NCI-H748 (cell line): ENCODE measurements around the gene ATAT1.
"Not testable (repeated sequence)": the region's sequence is repeated elsewhere in the genome, so short reads cannot be mapped to it uniquely, and the experiment has no call there.

Source experiments
- DNase-seq: peaks from one replicate; lab custom pipeline; 2025; ENCODE audit not compliant: unreplicated experiment; lab: John Stamatoyannopoulos, UW

The ATAT1 gene

DNA sequence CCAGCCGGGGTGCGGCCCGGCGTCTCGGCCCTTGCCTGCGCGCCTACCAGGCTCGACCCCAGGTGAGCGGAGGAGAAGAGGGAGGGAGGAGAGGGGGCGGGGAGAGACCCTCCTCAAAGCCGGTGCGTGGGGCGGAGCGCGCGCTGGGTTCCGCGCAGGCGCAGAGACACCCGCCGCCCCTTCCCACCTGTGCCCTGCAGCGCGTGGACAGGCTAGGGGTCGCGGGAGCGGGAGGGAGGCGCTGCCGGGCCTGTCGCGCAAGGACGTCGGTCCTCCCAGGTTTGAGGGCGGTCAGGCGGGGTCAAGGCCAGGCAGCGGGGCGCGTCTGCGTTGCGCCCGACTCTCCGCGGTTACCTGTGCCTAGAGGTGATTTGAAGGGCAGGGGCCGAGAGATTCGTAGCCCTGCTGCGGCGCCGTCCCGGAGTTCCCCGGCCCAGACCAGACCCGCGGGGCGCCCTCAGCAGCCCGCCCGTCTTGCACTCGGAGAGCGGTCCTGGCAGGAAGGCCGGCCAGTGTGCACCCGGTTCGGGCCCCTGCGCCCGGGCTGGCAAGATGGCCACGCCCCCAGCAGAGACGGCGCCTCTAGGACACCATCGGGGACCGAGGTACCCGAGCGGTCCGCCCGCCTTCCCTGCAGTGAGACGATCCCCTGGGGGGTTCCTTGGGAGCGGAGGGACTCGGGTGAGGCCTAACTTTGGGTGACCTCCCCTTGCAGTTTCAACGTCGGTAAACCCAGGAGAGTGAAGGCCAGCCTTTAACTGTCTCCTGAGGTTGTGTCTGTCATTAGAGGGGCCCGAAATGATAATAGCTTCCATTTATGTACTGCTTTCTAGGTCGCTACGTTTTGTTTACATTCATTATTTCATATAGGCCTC, 20.8 kb downstream of the ATAT1 start:
- peak; percentile 95 for DNase-seq

DNA sequence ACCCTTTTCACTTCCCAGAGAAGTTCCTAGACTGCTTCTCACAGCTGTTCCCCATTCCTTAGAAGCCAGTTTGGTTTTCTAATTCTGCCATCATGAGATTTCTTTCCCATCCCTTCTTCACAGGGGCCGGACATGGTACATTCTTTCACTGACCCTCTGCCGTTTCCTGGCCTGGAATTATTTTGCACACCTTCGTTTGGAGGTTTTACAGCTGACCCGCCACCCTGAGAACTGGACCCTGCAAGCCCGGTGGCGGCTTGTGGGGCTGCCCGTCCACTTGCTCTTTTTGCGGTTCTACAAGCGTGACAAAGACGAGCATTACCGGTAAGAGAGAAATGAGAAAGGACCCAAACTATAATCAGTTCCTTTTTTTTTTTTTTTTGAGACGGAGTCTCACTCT, 24.5 kb downstream of the ATAT1 start:
- DNase-seq, result no peak

DNA sequence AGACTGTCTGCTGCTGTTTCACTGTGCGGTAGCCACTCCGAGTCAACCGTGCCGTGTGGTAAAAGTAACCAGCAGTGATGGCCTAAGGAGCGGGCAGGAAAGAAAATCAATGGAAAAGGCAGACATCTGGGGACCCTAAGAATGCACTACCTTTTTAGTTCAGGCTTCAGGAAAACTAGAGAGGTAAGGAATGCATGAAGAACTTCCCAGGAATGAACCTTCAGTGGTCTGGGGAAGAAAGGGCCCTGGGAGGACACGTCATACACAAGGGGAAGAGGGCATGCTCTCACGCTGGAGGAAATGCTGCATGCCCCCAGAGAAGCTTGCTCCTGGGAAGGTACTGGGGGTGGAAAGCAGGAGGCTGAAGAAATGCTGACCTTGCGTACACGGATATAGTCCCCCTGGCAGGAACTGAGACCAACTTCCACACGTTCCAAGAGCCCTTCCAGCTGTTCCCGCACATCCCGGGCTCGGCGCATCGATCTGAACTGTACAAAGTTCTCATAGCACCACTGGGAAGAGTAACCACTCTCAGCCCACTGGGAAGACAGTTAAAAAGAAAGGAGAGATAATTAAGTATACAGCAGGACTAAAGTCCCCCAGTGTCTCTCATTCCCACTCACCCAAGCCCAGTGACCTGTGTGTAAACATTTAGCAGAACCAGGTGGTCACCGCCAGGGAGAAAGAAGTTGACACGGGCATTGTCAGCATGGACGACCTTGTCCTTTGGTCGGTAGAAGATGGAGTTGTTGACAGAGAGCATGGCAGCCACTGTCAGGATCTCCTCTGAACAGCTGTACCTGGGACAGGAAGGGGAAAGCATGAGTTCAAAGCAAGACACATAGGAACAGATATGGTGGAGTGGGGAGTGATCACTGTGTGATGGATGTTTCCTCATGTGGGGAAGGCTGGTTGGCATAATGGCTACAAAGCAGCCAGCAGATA, 28.4 kb downstream of the ATAT1 start:
- DNase-seq, result no peak

DNA sequence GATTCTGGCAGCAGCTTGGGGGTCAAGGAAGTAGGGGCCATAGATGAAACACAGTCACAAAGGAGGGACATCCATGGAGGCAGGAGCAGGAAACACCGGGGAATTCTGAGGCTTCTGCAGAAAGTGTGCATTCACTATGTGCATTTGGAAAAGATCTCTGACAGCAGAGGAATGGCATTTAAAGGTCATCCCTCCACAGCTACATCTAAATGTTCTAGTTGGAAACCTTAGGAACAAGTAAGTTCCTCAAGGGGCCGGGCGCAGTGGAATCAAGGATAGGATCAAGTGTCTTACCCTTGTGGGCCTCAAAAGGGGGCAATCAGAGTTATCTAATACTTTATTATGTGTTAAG, 29.0 kb downstream of the ATAT1 start:
- DNase-seq, result no peak

DNA sequence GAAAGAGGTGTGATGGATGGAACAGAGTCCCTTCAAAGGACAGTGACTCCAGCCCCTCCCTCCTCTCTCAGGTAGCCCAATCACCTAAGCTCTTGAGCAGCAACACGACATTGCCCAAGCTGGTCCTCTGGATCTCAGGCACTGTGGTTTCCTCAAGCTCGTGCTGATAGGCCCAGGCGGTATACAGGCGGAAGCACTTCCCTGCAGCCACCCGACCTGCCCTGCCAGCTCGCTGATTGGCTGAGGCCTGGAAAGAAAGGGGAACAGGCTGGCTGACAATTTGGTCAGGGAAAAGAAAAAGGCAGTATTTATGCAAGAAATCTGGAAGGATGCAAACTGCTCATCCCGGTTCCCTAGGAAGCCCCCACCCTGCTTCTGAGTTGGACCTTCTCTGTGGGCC, 29.8 kb downstream of the ATAT1 start:
- no peak for DNase-seq

DNA sequence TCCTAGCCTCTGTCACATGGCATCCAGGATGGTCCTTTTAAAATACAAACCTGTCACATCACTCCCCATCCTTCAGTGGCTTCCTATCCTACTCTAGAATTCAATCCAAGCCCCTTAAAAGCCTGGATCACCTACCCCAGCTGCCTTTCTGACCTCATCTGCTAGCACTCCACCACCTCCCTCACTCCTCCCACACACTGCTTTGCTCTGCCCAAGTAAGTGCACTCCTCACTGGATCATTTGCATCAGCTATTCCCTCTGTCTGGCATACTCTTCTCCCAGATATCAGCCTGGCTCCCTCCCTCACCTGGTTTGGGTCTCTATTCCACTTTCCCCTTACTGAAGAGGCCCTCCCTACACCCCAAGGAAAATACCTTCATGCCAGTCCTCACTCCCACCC, 30.8 kb downstream of the ATAT1 start:
- no peak for DNase-seq

DNA sequence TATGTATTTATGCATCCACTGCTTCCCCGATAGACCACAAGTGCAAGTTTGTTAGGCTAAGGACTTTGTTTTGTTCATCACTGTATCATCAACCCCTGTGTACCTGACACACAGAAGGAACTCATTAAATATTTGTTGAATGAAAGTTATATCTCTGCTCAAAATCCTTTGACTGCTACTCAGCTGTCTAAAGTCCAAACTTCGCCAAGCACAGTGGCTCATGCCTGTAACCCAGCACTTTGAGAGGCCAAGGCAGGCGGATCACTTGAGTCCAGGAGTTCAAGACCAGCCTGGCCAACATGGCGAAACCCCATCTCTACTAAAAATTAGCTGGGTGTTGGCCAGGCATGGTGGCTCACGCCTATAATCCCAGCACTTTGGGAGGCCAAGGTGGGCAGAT, 31.2 kb downstream of the ATAT1 start:
- DNase-seq, result not testable (repeated sequence)

DNA sequence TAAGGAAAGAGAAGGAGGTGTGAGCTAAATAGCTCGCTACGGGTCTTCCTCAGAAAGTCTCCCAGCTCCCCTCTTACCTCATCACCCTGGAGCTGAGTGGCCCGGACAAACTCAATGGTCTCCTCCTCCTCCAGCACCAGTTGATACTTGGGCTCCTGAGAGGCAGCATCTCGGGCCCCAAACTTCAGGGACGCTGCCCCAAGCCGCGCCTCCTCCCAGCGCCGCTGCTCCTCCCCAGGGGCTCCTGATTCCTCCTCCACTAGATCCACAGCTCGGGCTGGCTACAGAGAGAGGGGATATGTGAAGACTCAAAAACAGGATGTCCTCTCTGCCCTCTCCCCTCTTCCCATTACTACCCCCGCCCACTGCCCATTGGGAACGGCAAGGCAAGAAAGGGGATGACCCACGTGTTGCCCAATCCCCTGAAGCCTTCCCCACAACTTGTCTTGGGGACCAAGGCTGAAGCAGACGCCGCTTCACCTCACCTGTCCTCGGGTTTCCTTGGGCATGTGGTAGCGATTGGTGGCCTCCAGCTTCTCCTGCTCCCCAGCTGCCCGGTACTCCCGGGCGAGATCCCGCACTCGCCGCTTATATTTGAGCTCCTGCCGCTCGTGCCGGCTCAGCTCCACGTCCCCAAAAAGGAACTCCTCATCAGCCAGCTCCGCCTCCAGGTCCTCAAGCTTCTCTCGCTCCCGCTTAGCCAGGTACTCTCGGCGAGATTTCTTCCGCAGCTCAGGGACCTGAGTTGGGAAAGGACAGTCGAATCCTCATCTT, 38.5 kb downstream of the ATAT1 start:
- no peak for DNase-seq

DNA sequence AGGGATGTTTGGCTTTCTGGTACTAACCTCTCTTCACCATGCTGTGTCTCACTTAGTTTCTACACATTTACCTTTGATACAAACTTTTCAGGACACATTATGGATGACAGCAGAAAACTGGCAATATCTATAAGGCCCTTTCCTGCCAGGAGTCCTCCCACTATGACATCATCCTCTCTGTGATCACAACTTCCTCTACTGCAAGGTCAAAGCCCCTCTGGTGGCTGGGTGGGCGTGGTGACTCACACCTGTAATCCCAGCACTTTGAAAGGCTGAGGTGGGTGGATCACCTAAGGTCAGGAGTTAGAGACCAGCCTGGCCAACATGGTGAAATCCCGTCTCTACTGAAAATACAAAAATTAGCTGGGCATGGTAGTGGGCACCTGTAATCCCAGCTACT, 39.6 kb downstream of the ATAT1 start:
- not testable (repeated sequence) for DNase-seq

DNA sequence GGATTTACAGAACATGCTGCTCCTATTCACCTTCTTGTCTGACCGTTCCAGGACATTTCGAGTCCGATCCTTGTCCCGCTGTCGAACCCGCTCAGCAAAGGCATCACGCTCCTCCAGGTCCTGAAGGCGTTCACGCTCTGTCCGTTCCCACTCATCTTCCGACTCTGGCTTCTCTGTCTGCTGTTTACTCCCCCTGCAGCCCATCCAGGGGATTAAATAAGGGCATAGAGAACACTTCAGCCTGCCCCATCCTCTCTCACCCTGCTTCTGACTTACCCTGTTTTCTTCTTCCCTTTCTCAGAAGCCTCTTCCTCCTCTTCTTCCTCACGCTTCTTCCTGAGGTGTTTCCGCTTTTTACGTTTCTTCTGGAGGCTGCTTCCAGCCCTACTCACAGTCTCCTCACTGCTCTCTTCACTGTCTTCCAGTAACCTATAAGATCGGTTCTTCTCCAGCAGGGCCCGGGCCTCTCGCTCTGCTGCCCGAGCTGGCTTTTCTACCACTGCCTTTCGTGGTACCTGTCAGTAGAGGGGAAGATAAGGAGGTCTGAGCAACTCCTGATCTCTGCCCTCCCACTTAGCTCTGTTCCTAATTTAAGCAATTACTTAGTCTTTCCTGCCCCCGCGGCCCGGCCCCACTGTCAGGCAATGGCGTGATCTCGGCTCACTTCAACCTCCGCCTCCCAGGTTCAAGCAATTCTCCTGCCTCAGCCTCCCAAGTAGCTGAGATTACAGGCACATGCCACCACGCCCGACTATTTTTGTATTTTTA, 44.3 kb downstream of the ATAT1 start:
- DNase-seq, result no peak

DNA sequence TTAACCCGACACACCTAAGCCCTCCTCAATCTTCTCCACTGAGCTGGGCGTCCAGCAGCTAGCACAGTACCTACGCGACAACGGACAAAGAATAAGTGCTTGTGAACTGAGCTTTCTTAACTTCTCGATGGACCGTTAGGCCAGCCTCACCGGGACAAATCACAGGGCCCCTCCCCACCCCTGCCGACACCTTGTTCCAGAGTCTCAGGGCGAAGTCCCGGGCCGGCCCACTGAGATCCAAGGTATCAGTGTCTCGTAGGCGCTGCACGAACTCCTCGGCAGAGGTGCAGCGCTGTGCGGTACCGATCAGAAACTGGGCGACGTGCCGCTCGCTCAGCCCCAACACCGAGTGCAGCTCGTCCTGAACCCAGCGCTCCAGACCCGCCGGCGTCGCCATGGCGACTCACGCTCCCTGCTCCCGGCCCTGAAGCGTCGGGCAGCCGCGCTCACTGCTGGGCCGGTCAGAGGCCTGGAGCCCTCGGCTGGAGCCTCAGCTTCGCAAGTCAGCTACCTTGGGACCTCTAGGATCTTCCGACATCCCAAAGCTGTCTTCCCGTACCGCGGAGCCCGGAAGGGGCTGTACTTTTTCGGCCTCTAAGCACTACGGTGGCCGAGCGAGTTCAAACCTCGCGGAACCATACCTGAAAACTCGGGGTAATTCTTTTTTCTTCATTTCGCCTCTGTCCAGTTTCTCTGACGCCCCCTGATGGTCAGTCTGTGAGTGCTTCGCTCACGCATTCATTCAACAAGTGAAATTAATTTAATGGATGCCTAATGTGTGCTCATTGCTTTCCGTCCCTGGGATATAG, 46.0 kb downstream of the ATAT1 start, which contains the start of gene DHX16:
Gene DHX16 (minus strand): TSS at position 562 of the 809 bp plus-strand sequence. CDS start 165 bp downstream, at position 397.
- DNase-seq, result peak; percentile 99

DNA sequence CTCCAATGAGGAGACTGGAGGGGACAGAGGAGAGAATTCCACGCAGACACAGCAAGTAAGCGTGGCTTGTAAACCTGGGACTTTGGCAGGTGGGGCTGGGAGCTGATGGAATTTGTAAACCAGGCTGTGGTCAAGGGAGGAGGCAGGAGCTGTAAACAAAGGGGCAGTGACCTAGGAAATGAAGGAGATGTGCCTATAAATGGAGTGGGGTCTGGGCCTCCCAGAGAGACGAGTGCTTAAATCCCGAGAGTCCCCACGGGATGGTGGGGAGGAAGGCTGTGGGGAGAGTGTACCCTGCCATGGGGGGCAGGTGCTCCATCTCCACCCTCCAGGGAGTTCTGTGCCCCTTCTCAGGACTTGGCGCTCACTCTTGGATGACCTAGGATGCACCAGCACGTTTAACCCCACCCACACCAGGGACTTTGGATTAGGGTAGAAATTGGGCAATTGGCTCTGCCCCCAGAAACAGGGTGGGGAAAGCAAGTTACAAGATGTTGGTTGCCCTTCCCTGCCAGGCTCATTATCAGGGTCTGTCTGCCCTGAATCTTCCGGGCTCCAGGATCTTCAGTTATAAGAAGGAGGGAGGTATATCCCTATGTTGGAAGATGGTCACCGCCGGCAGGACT, 50.1 kb downstream of the ATAT1 start:
- DNase-seq, result no peak

DNA sequence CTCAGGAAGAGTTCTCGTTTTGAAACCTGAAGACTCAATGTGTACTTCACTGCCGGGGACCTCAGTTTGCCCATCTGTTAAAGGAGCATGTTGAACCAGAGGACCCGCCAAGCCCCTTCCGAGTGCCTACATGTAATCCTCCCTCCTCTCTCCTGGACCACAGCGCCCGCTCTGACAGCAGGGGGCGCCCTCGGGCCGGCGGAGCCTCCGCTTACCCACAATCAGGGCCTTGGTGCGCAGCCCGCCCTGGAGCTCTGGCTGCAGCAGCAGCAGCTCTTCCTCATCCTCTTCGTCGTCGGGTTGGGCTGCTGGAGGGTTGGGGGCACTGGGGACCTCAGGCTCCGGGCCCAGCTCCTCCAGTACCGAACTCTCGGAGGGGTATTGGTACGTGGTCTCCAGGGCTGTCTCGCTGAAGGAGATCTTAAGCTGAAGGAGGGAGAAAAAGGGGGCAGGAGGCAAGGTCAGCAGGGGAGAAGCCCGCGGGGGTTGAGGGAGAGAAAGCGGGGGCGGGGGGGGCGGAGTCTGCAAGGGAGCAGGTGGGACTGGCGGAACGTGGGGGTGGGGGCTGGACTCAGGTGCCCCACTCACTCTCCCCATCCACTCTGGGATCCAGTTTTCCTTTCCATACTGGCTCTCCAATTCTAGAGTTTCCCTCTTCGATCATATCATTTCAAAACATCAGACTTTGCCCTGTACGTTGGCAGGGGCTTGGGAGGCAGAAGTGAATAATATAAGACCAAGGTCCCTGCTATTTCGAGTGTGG, 52.5 kb downstream of the ATAT1 start:
- peak; percentile 73 for DNase-seq

DNA sequence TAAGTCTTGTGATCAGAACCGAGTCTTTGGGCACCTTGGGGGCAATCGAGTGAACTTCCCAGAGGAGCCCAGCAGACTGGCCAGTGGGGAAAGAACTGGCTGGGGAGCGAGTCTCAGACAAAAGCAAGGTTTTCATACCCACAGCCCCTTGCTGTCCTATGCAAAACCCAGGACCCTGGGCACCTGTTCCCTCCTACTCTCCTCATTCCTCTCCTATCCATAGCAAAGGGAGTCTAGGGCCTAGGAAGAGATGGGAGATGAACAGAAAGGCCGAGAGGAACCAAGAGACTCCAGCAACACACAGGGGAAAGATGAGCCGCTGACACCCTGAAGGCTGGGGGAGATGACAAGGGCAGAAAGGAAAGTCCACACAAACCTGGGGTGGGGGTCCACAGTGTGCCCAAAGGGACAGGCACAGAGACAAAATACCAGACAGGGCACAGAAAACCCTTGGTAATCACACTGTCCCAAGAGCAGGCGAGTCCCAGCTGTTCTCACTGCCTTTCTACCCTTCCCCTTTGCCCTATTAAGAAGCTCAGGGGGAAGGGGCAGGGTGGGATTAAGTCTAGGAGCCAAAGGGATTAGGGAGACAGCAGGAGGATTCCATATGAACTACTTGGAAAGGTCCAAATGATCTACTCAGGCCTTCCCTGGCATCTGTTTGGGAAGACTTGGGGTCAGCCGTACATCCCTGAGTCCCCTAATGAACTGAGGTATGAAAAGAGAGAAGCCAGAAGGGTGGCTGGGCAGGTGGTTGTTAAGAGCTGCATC, 53.3 kb downstream of the ATAT1 start:
- no peak for DNase-seq

DNA sequence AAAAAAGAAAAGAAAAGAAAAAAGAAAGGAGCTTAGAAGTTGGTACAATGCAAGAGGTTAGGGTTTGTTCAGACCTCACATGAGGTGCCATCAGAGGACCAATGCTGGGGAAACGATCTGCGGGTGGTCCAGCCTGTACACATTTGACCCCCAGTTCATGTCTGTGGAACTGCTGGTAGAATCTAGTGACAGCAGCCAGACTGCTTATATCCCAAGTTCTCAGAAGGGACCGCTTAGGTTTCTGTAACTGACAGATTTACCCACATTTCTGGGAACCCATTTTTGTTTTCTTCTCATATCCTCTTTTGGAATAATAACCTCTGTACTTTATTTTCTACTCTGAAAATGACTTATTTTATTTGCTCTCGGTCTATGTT, 55.1 kb downstream of the ATAT1 start:
- no peak for DNase-seq

DNA sequence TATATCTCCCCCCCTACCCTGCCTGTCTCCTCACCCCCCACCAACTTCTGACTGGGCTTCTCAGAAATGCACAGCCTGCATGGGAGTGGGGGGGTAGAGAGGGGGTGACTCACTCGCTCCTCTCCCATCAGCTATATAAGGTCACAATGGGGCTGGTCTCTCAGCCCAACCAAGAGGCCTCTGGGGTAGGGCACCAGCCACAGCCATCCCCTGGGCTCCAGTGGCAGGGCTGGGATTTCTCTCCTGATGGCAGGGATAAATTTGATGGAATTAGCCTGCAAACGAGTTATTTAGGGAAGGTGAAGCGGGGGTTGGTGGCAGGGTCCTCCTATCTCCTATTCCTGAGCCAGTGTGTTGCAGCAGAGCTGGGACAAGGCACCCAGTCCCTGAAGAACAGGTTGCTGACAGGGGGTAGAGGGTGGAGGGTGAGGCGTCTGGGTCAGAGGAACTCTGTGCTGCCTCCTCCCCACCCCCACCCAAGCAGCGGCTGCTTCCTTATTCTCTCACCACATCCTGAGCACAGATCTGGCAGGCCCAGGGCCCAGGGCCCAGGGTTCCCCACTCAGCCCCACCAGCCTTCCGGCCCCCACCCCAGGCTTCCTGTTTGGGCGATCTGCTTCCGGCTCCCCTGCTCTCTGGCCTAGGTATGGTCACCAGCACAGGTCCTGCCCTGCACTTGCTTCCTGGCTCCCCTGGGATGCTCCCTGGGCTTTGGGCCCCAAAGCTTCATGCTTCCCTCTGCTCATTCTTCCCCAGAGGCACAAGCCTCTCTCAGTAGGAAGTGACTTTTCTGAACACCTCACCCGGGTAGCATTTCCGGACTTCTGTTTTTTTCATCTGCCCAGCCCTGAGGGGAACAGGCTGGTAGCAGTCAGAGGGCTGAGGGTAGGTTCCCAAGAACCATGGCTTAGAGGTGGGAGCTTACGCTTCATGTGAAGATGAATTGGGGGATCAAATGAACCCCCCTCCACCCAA, 55.8 kb downstream of the ATAT1 start:
- DNase-seq, result no peak
